TTC549 (cell line): Measurements from ENCODE around the gene TIA1.
"Not testable (repeated sequence)": the region's sequence is repeated elsewhere in the genome, so short reads cannot be mapped to it uniquely, and the experiment has no call there.

Source experiments
- FAIRE-seq: peaks from 2 replicates; lab custom pipeline; 2012; peaks lifted over from hg19 to GRCh38; lab: Jason Lieb, UNC

The TIA1 gene

GRCh38 chr2:70248181-70248847 lies at the start of gene TIA1:
Gene TIA1 (minus strand): TSS chr2:70248628. CDS start chr2:70248430, 198 bp downstream.
- peak; percentile 96 for FAIRE-seq

- FAIRE-seq = not testable (repeated sequence)
Measured at GRCh38 chr2:70297828-70298227, 49.4 kb upstream of the TIA1 start.

GRCh38 chr2:70283500-70284191 lies 35.2 kb upstream of the TIA1 start:
- FAIRE-seq = no peak

GRCh38 chr2:70282439-70282838 lies 34.0 kb upstream of the TIA1 start:
- no peak for FAIRE-seq

- no peak for FAIRE-seq
Measured at GRCh38 chr2:70280242-70280798, 31.9 kb upstream of the TIA1 start.

GRCh38 chr2:70270323-70270722 lies 21.9 kb upstream of the TIA1 start:
- FAIRE-seq = no peak

GRCh38 chr2:70269422-70270302 lies 21.2 kb upstream of the TIA1 start:
- not testable (repeated sequence) for FAIRE-seq

GRCh38 chr2:70266925-70267324 lies 18.5 kb upstream of the TIA1 start:
- not testable (repeated sequence) for FAIRE-seq

GRCh38 chr2:70261501-70261900 lies 13.1 kb upstream of the TIA1 start:
- FAIRE-seq = no peak

- no peak for FAIRE-seq
Measured at GRCh38 chr2:70258532-70258875, 10.1 kb upstream of the TIA1 start.

GRCh38 chr2:70255637-70256314 lies 7.3 kb upstream of the TIA1 start:
- no peak for FAIRE-seq

GRCh38 chr2:70250434-70250833 lies 2.0 kb upstream of the TIA1 start:
- no peak for FAIRE-seq

GRCh38 chr2:70247364-70248180 lies 856 bp downstream of the TIA1 start:
- FAIRE-seq = no peak

- no peak for FAIRE-seq
Measured at GRCh38 chr2:70243806-70244584, 4.4 kb downstream of the TIA1 start.

GRCh38 chr2:70242552-70242951 lies 5.9 kb downstream of the TIA1 start:
- FAIRE-seq = no peak

GRCh38 chr2:70241340-70241739 lies 7.1 kb downstream of the TIA1 start:
- no peak for FAIRE-seq

GRCh38 chr2:70240599-70240998 lies 7.8 kb downstream of the TIA1 start:
- FAIRE-seq = no peak

GRCh38 chr2:70233926-70234325 lies 14.5 kb downstream of the TIA1 start:
- FAIRE-seq = no peak

GRCh38 chr2:70226781-70227180 lies 21.6 kb downstream of the TIA1 start:
- FAIRE-seq = no peak

GRCh38 chr2:70223305-70223704 lies 25.1 kb downstream of the TIA1 start:
- not testable (repeated sequence) for FAIRE-seq
